ENCODE data around the gene SS18L1.
"Not testable (repeated sequence)": the region's sequence is repeated elsewhere in the genome, so short reads cannot be mapped to it uniquely, and the experiment has no call there.

Gene SS18L1, protein sequence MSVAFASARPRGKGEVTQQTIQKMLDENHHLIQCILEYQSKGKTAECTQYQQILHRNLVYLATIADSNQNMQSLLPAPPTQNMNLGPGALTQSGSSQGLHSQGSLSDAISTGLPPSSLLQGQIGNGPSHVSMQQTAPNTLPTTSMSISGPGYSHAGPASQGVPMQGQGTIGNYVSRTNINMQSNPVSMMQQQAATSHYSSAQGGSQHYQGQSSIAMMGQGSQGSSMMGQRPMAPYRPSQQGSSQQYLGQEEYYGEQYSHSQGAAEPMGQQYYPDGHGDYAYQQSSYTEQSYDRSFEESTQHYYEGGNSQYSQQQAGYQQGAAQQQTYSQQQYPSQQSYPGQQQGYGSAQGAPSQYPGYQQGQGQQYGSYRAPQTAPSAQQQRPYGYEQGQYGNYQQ

DNA sequence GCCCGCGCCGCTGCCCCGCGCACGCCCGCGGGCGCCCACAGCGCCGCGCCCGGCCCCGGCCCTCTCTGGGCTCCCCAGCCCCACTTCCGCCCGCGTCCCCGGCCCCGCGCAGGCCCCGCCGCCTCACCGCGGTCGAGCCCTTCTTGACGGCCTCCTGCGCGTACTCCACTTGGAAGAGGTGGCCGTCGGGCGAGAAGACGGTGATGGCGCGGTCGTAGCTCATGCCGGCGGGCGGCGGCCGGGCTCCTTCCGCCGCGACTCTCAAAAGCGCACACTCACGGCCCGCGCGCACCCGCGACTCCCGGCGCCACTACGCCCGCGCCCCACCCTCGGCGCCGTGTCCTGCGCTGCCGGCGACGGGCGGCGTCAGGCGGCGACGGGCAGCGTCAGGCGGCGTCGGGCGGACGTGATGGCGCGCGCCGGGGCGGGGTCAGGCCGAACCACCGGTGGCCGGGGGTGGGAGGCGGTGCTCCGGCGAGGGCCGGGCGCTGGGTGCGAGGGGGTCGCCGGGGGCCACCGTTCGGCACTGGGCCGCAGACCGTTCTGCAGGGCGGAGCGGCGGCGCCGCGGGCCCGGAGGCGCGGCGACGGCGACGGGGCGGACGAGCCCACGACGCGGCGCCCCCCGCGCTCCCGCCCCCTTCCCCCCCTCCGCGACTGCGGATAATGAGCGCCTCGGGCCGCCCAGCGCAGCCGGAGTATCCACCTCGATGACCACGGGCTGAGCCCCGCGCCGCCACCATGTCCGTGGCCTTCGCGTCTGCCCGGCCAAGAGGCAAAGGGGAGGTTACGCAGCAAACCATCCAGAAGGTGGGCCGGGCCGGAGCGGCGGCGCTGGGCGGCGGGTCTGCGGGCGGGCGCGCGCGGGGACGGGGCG, at the start of gene SS18L1, which contains the start of gene PSMA7:
TSS of gene SS18L1 (plus strand) at position 689 of the 876 bp plus-strand sequence. CDS start at position 741, 52 bp downstream.
TSS of gene PSMA7 (minus strand) at position 314 of the 876 bp plus-strand sequence. CDS start at position 223, 91 bp downstream.
- DNase-seq: peak; percentile 89 to 90

GRCh38 chr20:62096421-62097380, 46.9 kb upstream of the SS18L1 start:
- DNase-seq: no peak

DNA sequence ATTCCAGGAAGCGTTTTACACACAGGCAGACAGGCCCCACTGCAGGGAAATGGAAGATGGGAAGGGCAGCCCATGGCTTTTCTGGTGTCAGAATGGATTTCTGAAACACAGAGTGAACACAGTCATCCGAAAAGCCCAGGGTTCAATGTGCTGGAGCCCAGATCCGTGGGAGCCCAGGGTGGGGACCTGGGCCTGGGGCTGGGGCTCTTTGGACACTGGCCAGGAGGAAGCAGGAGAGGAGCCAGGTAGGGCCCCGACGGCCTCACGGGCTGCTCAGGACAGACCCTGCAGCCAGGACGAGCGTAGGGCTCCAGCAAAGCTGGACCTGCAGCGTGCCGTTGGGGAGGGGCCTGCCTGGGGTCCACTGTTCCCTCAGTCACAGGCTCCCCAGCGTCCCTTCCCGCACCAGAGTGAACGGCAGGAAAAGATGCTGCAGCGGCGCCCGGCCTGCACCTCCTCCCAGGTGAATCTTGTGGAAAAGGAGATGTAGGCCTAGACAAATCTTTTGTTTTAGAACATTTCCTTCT, 45.6 kb upstream of the SS18L1 start:
- no peak for DNase-seq

GRCh38 chr20:62101078-62101477, 42.5 kb upstream of the SS18L1 start:
- DNase-seq: no peak

- DNase-seq: no peak
Measured at GRCh38 chr20:62103508-62104233, 39.9 kb upstream of the SS18L1 start.

- no peak for DNase-seq
Measured at GRCh38 chr20:62104234-62104789, 39.3 kb upstream of the SS18L1 start.

- DNase-seq: no peak
Measured at GRCh38 chr20:62104791-62105345, 38.7 kb upstream of the SS18L1 start.

- DNase-seq: no peak
Measured at GRCh38 chr20:62105592-62105991, 38.0 kb upstream of the SS18L1 start.

DNA sequence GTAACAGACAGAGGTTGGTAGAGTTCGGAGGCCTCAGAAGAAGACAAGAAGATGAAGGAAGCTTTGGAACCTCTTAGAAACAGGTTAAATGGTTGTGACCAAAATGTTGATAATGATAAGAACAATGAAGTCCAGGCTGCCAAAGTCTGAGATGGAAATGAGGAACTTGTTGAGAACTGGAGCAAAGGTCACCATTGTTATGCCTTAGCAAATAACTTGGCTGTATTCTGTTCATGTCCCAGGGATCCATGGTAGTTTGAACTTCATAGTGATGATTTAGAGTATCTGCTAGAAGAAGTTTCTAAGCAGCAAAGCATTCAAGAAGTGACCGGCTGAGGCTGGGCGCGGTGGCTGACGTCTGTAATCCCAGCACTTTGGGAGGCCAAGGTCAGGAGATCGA, 32.4 kb upstream of the SS18L1 start:
- no peak for DNase-seq

GRCh38 chr20:62112368-62112767, 31.2 kb upstream of the SS18L1 start:
- no peak for DNase-seq

GRCh38 chr20:62114894-62115293, 28.7 kb upstream of the SS18L1 start:
- no peak for DNase-seq

- not testable (repeated sequence) for DNase-seq
Measured at GRCh38 chr20:62115800-62116407, 27.7 kb upstream of the SS18L1 start.

GRCh38 chr20:62116558-62117361, 26.8 kb upstream of the SS18L1 start:
- DNase-seq: no peak

DNA sequence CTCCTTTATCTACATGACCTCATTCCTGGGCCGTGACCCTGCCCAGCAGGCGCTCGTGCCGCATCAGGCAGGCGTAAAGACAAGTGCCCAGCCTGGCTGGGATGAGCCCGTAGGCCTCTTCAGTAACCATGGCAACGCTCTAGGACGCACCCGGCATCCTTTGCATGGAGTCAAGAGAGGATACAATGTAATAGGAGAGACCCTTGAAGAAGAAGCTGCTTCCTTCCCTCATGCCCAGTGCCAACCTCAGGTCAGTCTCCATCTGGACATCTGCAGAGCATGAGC, 26.3 kb upstream of the SS18L1 start:
- no peak for DNase-seq

DNA sequence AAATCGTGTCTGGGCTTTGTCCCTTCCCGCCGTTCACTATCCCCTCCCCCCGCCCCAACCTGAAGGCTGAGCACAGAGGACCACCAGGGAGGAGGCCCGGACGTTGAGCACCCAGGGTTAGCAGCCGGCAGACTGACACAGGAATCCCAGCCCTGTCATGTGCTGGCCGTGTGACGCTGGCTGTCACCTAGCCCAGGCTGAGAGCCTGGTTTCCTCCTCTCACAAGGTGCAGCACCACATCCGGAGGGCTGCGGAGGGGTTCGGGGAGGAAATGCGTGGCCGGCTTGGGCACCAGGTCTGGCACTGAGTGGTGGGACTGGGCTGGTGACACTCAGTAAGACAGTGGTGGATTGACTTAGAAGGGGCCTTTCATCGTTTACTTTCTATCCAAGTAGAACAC, 25.9 kb upstream of the SS18L1 start:
- DNase-seq: no peak

DNA sequence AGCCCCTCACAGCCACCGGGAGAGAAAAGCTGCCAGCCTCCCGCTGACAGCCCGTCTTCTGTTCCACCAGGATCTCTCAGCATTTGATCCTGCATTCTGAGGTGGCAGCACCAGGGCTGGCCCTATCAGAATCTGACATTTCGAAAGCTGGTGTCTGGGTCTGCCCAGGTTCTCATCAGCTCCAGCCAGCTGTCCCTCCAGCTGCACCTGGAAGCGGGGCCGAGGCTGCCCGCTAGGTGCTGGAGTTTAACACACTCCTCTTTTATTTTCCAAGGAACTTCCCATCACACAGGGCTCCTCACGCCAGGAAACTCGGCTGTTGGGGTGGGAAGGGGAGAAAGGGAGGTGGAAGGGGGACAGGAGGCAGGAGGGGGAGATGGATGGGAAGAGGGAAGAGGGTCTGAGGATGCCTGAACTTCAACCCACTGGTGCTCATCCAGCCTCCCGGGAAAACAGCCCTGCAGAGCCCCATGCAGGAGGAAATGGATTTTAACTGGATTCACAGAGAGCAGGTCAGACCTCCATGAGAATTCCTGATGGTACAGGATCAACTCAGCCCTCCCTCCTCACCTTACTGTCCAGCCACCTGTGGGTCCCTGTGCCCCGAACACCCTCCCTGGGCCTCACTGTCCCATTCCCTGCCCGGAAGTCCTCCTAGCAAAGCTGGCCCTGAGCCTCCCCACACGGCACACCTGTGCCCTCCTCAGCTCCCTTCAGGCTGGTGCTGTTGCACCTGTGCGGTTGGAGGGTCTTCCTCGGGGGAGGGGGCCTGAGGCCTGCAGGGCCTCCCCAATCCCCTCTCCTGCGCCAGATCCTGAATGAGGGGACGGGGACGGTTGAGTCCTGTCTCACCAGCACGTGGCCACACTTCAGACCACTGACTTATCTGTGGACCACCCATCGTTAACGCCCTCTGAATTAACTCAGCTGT, 25.2 kb upstream of the SS18L1 start:
- DNase-seq: no peak

DNA sequence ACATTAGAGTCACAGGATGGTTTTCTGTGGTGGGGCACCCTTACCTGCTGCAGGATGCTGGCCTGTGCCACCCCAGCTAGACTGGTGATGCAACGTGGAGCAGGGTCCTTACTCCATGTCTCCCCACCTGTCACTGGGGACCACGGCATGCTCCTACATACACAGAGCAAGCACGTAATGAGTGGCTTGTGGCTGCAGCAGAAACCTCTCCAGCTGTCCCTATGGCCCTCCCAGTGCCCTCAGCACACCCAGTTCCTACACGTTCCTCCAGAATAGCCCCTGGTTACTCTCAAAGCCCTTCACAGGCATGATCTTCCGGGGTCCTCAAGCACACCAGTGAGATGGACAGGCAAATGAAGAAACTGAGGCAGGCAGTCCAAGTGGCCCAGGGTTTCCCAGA, 24.5 kb upstream of the SS18L1 start:
- no peak for DNase-seq

DNA sequence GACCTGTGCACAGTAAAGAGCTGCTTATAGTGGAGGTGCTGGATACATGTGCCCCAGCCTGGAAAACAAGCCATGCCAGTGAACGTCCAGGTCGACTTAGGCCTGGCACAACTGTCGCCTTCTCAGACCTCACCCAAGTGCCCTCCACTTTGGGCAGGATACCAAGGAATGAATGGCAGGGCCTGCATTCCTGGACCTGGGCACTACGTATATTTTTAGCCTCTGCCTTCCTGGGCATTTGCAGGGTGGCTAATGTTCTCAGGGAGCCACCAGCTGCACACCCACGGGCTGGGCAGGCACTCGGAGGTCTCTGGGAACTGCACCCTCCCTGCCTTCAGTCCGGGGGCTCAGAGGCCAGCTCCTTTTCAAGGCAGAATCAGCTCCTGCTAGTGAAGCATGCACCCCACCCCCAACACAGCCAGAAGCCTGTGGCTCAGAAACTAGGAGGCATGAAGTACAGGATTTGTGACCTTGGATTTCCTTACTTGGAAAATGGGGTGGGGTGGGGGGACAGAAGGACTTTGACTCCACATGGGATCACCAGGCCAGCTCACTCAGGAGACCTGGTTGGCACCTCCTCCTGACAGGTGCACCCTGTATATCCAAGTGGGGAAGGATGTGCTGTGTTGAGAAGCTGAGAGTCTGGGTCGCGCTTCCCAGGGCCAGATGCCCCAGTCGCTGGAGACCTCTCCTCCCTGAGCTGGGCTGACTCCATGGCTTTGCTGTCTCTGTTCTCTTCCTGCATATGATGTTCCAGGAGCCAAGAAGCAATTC, 23.8 kb upstream of the SS18L1 start:
- no peak for DNase-seq

All from NCI-H2081 (cell line).